ENCODE data around the gene SEZ6L. TPM values are rescaled to one million over a fixed set of nuclear protein-coding genes. Genes with fewer than 3 reads are reported as not detected.

SEZ6L gene
- total RNA-seq, 2 donors from 2014 or later = 0.13 to 0.65 TPM

DNA sequence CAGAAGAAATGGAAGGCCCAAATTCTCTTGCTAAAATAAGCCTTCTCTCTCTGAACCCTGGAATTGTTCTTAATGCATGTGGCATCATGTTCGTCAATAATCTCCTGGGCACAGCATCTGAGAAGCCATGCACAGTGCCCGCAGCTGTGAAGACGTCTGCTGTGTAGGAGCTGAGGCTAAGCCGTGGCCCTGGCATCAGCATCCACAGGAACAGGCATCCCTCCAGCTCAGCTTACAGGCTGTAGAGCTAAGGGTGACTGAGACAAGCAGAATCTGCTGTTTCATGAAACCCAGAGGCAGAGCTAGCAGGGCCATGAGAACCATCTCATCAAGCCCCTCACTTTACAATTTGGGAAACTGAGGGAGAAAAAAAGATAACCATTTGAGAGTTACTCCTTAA lies 60.6 kb downstream of the SEZ6L start:
- intact Hi-C loops (cut with DNase I) = no loop called here

DNA sequence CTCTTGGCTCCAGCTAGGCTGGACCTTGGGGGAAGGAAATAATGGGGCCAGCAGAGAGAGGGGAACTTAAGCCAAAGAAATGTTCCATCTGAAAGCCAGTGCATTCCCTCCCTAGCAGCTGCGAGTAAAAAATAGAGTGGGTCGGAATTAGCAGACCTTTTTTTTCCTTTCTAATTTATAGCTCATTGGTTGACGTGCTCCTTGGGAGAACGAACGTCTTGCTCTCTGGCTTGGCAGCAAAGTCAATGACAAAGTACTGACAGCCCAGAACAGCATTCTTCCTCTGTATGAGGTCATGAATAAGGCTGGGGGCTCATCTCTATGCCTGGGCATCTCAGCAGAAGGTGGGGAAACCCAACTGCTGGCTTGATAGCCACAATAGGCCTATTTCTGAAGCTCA lies 65.0 kb downstream of the SEZ6L start:
- DNase-seq (no peak), ATAC-seq (no peak)
- intact Hi-C loops (cut with DNase I) = no loop called here

More for the DNA sequence above, 60.6 kb downstream of the SEZ6L start:
- ATAC-seq (no peak), DNase-seq (no peak)

- intact Hi-C loops (cut with DNase I) = loop anchor here in 1 of 2 donors (5.0 kb wide), 1 partner anchor 49 kb away; no protein-coding TSS in a partner anchor
- ATAC-seq (no peak), DNase-seq (no peak)
Measured at GRCh38 chr22:26235792-26236487, 66.7 kb downstream of the SEZ6L start.

GRCh38 chr22:26236991-26237390 lies 67.7 kb downstream of the SEZ6L start:
- DNase-seq = no peak
- intact Hi-C loops (cut with DNase I) = loop anchor here in 1 of 2 donors (5.0 kb wide), 1 partner anchor 50 kb away; no protein-coding TSS in a partner anchor
- no peak for ATAC-seq

DNA sequence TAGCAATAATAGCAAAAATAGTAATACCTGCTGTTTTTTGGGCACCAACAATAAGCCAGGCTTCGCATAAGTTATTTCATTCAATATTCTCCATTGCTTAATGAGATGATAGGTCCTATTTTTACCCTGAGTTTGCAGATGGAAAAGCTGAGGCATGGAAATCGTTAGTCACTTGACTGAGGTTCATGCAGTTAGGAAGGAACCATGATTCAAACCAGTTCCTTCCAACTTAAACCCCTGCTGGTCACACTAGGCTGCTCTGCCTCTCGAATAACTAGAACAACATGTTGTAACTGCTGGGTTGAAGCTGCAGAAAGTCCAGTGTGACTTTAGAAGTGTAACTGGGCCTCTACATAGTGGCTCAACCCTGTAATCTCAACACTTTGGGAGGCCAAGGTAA lies 69.3 kb downstream of the SEZ6L start:
- intact Hi-C loops (cut with DNase I) = loop anchor here in 1 of 2 donors (5.0 kb wide), 1 partner anchor 51 kb away; no protein-coding TSS in a partner anchor
- DNase-seq (no peak), ATAC-seq (no peak)

DNA sequence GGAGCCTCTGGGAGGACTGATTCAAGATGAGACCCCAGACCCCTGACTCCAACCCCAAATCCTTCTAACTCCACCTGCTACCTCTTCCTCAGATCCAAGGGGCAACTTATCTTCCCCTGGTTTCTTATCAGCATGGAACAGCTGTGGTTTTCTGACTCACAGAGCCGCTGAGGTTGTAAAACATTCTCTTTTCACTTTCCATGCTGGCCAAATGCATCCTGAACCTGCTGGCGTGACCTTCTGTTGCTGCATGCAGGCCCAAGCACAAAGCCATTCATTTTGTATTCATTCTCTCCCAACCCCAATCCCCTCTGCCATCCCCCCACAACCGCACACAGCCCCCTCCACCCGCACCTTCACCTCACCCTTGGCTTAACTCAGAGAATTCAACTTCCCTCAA lies 70.3 kb downstream of the SEZ6L start:
- no peak for DNase-seq
- ATAC-seq = no peak
- intact Hi-C loops (cut with DNase I) = loop anchor here in 1 of 2 donors (5.0 kb wide), 1 partner anchor 52 kb away; no protein-coding TSS in a partner anchor

DNA sequence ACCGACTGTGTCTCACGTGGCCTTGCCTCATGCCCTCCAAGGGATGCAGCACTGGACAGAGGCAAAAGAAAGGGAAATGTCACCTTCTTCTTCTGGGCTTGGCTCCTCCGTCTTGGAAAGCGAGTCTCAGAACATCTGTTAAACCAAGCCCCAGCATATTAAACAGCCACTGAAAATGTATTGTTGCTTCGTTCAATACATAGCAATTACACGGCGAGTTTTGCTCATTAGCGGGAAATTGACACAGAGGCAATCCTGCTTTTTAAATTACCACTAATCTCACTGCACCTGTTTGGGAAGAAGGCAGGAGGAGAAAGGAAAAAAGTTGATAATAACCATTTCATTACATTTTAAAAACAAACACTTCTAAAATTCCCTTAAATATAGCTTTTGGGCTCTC lies 72.1 kb downstream of the SEZ6L start:
- intact Hi-C loops (cut with DNase I) = no loop called here
- DNase-seq = no peak
- no peak for ATAC-seq

DNA sequence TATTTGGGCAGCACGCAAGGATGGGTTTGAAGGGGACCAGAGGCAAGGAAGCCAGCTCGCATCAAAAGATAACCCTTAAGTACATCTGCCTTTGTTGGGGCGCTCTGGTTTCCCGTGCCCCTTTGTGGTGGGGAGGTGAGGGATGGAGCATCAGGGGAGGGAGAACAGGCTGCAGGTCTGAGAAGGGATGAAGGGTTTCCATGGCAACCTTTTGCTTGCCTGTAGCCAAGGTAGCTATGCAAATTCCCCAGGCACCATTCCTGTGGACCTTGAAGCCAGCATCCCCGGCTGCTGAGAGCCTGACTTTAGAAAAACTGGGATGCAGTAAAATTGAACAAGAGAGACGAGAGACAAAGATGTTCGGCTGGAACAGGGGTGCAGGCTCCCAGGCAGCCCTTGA lies 75.7 kb downstream of the SEZ6L start:
- DNase-seq (no peak), ATAC-seq (no peak)
- intact Hi-C loops (cut with DNase I) = no loop called here

- intact Hi-C loops (cut with DNase I) = no loop called here
- no peak for ATAC-seq
- DNase-seq = no peak
Measured at GRCh38 chr22:26246552-26246951, 77.3 kb downstream of the SEZ6L start.

GRCh38 chr22:26251869-26252268 lies 82.6 kb downstream of the SEZ6L start:
- DNase-seq = no peak
- no peak for ATAC-seq
- intact Hi-C loops (cut with DNase I) = no loop called here

GRCh38 chr22:26259510-26259909 lies 90.2 kb downstream of the SEZ6L start:
- intact Hi-C loops (cut with DNase I) = no loop called here
- DNase-seq = no peak
- ATAC-seq = no peak

GRCh38 chr22:26264162-26264561 lies 94.9 kb downstream of the SEZ6L start:
- intact Hi-C loops (cut with DNase I) = no loop called here
- no peak for ATAC-seq
- DNase-seq = no peak

GRCh38 chr22:26265281-26265680 lies 96.0 kb downstream of the SEZ6L start:
- intact Hi-C loops (cut with DNase I) = no loop called here
- no peak for DNase-seq
- no peak for ATAC-seq

- intact Hi-C loops (cut with DNase I) = no loop called here
- no peak for ATAC-seq
Measured at GRCh38 chr22:26265909-26266308, 96.6 kb downstream of the SEZ6L start.

DNA sequence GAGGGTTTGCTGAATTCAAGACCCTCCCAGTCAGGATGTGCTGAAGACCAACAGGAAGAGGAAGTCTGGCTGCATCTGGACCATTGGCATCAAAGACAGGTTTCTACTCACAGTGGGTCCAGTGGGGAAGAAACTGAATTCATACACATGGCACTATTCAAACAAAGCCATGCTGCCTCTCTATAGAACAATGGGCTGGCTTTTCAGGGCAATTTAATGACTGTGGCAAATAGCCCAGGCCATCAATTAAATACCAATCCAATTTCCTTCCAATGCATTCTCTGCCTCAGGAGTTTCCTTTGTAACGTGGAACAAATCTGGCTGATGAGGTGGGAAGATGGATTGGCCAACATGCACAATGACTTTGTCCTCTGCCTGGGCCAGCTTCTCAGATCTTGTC lies 98.6 kb downstream of the SEZ6L start:
- DNase-seq (no peak), ATAC-seq (no peak)
- intact Hi-C loops (cut with DNase I) = no loop called here

More at GRCh38 chr22:26265909-26266308, 96.6 kb downstream of the SEZ6L start:
- no peak for DNase-seq

GRCh38 chr22:26269572-26269971 lies 100.3 kb downstream of the SEZ6L start:
- DNase-seq (no peak), ATAC-seq (no peak)
- intact Hi-C loops (cut with DNase I) = no loop called here

DNA sequence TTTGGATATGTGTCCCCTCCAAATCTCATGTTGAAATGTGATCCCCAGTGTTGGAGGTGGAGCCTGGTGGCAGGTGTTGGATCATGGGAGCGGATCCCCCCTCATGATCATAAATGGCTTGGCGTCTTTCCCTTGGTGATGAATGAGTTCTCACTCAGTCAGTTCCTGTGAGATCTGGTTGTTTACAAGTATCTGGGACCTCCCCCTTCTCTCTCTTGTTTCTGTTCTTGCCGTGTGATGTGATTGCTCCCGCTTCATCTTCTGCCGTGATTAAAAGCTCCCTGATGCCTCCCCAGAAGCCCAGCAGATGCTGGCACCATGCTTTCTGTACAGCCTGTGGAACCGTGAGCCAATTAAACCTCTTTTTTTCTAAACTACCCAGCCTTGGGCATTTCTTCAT lies 102.2 kb downstream of the SEZ6L start:
- intact Hi-C loops (cut with DNase I) = no loop called here
- no peak for DNase-seq
- ATAC-seq = no peak

GRCh38 chr22:26273011-26273675 lies 103.9 kb downstream of the SEZ6L start:
- intact Hi-C loops (cut with DNase I) = no loop called here
- no peak for ATAC-seq

GRCh38 chr22:26276529-26277160 lies 107.4 kb downstream of the SEZ6L start:
- intact Hi-C loops (cut with DNase I) = no loop called here
- DNase-seq (no peak), ATAC-seq (no peak)

More at GRCh38 chr22:26273011-26273675, 103.9 kb downstream of the SEZ6L start:
- DNase-seq = no peak

DNA sequence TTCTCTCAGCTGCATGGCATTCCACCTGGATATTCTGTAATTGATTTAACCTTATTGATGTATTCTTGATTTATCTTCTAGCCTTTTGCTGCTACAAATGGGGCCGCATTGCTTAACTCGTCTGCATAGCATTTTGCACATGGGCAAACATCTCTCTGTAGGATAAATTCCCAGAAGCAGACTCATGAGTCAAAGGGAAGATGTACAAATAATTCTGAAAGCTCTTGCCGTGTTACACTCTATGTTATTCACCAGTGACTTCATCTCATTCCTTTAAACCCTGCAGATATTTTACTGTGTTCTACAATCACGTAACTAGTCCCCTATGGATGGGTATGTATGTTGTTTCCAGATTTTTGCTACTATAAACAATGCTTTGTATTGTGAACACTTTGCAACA lies 112.7 kb downstream of the SEZ6L start:
- ATAC-seq (no peak), DNase-seq (no peak)
- intact Hi-C loops (cut with DNase I) = no loop called here

Data from left cardiac atrium (tissue), 4 donors.